ENCODE measurements around the gene NDFIP2. TPM values are rescaled to one million over a fixed set of nuclear protein-coding genes. Genes with fewer than 3 reads are reported as not detected.

Gene NDFIP2
- total RNA-seq, 1 experiment from 2014 or later: 49.6 TPM

- RAD21 ChIA-PET (ENCODE audit: low non-redundant PET in 1 of 2, low total read pairs in 2 of 2, uncharacterized antibody in 2 of 2, unreplicated experiment in 2 of 2): no interaction called here
- H3K4me1 ChIP-seq (ENCODE audit: control insufficient read depth in 1 of 2, insufficient read depth in 2 of 2, low read length in 2 of 2): no peaks in the 10 kb centered on the region
- CTCF ChIA-PET: interaction anchor here (0.6 to 1.7 kb wide), 2 partner anchors 12 to 69 kb away, joined by 3 to 7 read pairs; partner anchors contain the start of gene NDFIP2
- intact Hi-C loops (cut with micrococcal nuclease): no loop called here
- H3K9ac ChIP-seq (ENCODE audit: low read length): no peak overlapping the region
- H3K4me2 ChIP-seq (ENCODE audit: low read length): no peak overlapping the region
- H3K27ac ChIP-seq (ENCODE audit: low read depth, low read length): no peak overlapping the region
- no peak for DNase-seq (ENCODE audit: low read depth, low spot score)
- no peak overlapping the region for H2AFZ ChIP-seq (ENCODE audit: low read depth, low read length, poor library complexity, severe bottlenecking)
- H3K9me2 ChIP-seq (ENCODE audit: insufficient read depth): no peaks in the 10 kb centered on the region
- ATAC-seq: no peak
- no peaks in the 10 kb centered on the region for H3K27me3 ChIP-seq (ENCODE audit: insufficient read depth, low read length)
- POLR2A ChIA-PET: interaction anchor here (1.8 kb wide), 1 partner anchor 12 kb away, joined by 4 read pairs; the partner anchor contains the start of gene NDFIP2
- TF ChIP-seq POLR2AphosphoS5 (IDR thresholded peaks at IDR 0.05; ENCODE audit: low read depth, low read length): no peak
- TF ChIP-seq CTCF (IDR thresholded peaks at IDR 0.05 in 2 of 3, conservative IDR thresholded peaks at IDR 0.05 in 1 of 3; ENCODE audit: borderline replicate concordance in 1 of 3, insufficient read depth in 1 of 3, low read depth in 2 of 3, low read length in 2 of 3): no peak
- TF ChIP-seq MAX (IDR thresholded peaks at IDR 0.05): no peak
- no peak for TF ChIP-seq CBX3 (IDR thresholded peaks at IDR 0.05; ENCODE audit: low read depth)
- no peak for TF ChIP-seq TCF7L2 (IDR thresholded peaks at IDR 0.05; ENCODE audit: borderline replicate concordance, extremely low read depth, insufficient read depth, insufficient read length)
- TF ChIP-seq ZFX (IDR thresholded peaks at IDR 0.05): no peak
- no peak for TF ChIP-seq ELF1 (IDR thresholded peaks at IDR 0.05; ENCODE audit: borderline replicate concordance, low read depth)
- no peak for TF ChIP-seq ZBTB33 (IDR thresholded peaks at IDR 0.05; ENCODE audit: extremely low read depth, insufficient replicate concordance, low read length)
- TF ChIP-seq SIN3A (IDR thresholded peaks at IDR 0.05; ENCODE audit: low read depth): no peak
- TF ChIP-seq EGR1 (IDR thresholded peaks at IDR 0.05; ENCODE audit: low read depth): no peak
- TF ChIP-seq REST (IDR thresholded peaks at IDR 0.05; ENCODE audit: low read depth): no peak
- no peak for TF ChIP-seq EZH2phosphoT487 (IDR thresholded peaks at IDR 0.05; ENCODE audit: borderline replicate concordance)
- no peaks in the 10 kb centered on the region for H3K9me3 ChIP-seq (ENCODE audit: control insufficient read depth in 1 of 2, insufficient read depth in 1 of 2, low read depth in 1 of 2, low read length in 2 of 2)
- peaks cover 9% of the 10 kb centered on the region; the same call in 1 of the 2 replicates for H4K20me1 ChIP-seq (ENCODE audit: insufficient read depth)
- no peak overlapping the region for H3K4me3 ChIP-seq (replicated peaks in 1 of 2; ENCODE audit: low read depth in 1 of 2, low read length in 2 of 2)
- peaks cover 100% of the 10 kb centered on the region for H3K79me2 ChIP-seq (ENCODE audit: insufficient read depth, low read length)
- no peaks in the 10 kb centered on the region for H3K36me3 ChIP-seq (ENCODE audit: control insufficient read depth in 1 of 2, insufficient read depth in 2 of 2, low read length in 2 of 2)
- no TSS peak for BruUV-seq (replicated peaks)
These were observed 12.1 kb downstream of the NDFIP2 start for GRCh38 chr13:79492918-79493594.

Measured in HCT116 (cell line).